Right cardiac atrium (tissue), 5 donors: ENCODE measurements around the gene KRT73. TPM values are rescaled to one million over a fixed set of nuclear protein-coding genes. Genes with fewer than 3 reads are reported as not detected.

ENCODE experiments used
- ATAC-seq, 2 donors: fragments of 200-7000 bp; cut with Tn5 transposase; one replicate each; pipeline versions ENCODE4 v1.8.0 to v1.9.1; 2020; ENCODE audit warnings: moderate library complexity in 2 of 2, mild to moderate bottlenecking in 1 of 2
- DNase-seq, 3 donors: peaks; one replicate each; pipeline ENCODE4 v3.0.0-alpha.2; 2020
- H3K27ac ChIP-seq: one replicate; pipeline ENCODE4 v1.5.1; 2013; ENCODE audit warnings: mild to moderate bottlenecking, low read length, control low read depth, moderate library complexity
- H3K27me3 ChIP-seq: one replicate; pipeline ENCODE4 v1.6.1; 2013; ENCODE audit not compliant: control insufficient read depth, insufficient read depth
- H3K4me1 ChIP-seq: one replicate; pipeline ENCODE4 v1.6.1; 2013; ENCODE audit warnings: low read length; ENCODE audit not compliant: control insufficient read depth, insufficient read depth
- H3K4me3 ChIP-seq: one replicate; pipeline ENCODE4 v1.5.1; 2013; ENCODE audit warnings: low read length, control low read depth
- H3K9me3 ChIP-seq: one replicate; pipeline ENCODE4 v1.6.1; 2013; ENCODE audit warnings: low read length; ENCODE audit not compliant: control insufficient read depth
- WGBS: extraction: QIAGEN DNeasy Blood & Tissue Kit; methylation state at CpG from one replicate; pipeline ENCODE4 v1.1.7; 2013; 5-methylcytosine and 5-hydroxymethylcytosine counted together
- intact Hi-C, 4 donors: fragments of 100-400 bp; cut with DNase I; formaldehyde crosslinking; loops; one replicate each; pipeline versions ENCODE4 v1.11.0 to v1.14.0; 2022 to 2023
- polyA plus RNA-seq: library from polyadenylated mRNA; stranded (reverse); fragments of 200-250 nt; gene quantifications from one replicate; pipeline ENCODE4 v1.2.3, GENCODE V29; 2013
- total RNA-seq, 4 donors: library from RNA; stranded (reverse); fragmentation: NEBNext Ultra II Directional; extraction: Animal tissue kit (Norgen Biotek cat#: 25700); gene quantifications; one replicate each; pipeline ENCODE4 v1.2.1, GENCODE V29; 2021
- donor health status: healthy with polysubstance abuse.
- donor health status: DM: no; HTN: yes; CAD: no.
- donor health status: DM: no; HTN: no; CAD: no.
- donor health status: DM: no; HTN: yes; CAD: no; lungs with severe emphysema.
- donor health status: DM: yes; HTN: yes; CAD: no.

The KRT73 gene
- total and polyA plus RNA-seq, 5 donors: not detected

GRCh38 chr12:52607314-52607713 lies 11.0 kb downstream of the KRT73 start:
- intact Hi-C loops: no loop called here
- Histone ChIP-seq H3K4me3 (no peak overlapping the region), H3K27me3 (no peaks in the 10 kb centered on the region), H3K27ac (no peak overlapping the region), H3K4me1 (no peaks in the 10 kb centered on the region), H3K9me3 (no peaks in the 10 kb centered on the region)
- 45% methylated on average over 1 of the region's 1 CpG for WGBS
- ATAC-seq (no peak), DNase-seq (no peak)

- ATAC-seq (no peak), DNase-seq (no peak)
- WGBS: 73% methylated on average over 7 of the region's 7 CpGs
- Histone ChIP-seq H3K27ac (no peak overlapping the region), H3K4me1 (no peaks in the 10 kb centered on the region), H3K27me3 (no peaks in the 10 kb centered on the region), H3K4me3 (no peak overlapping the region), H3K9me3 (no peaks in the 10 kb centered on the region)
- intact Hi-C loops: no loop called here
These were observed 11.7 kb downstream of the KRT73 start for GRCh38 chr12:52606581-52607218.

- Histone ChIP-seq H3K27ac (no peak overlapping the region), H3K4me1 (no peaks in the 10 kb centered on the region), H3K9me3 (no peaks in the 10 kb centered on the region), H3K4me3 (no peak overlapping the region), H3K27me3 (no peaks in the 10 kb centered on the region)
- intact Hi-C loops: no loop called here
- WGBS: 78% methylated on average over 3 of the region's 3 CpGs
- ATAC-seq (no peak), DNase-seq (no peak)
These were observed 12.3 kb downstream of the KRT73 start for GRCh38 chr12:52606096-52606495.

- intact Hi-C loops: no loop called here
- WGBS: 89% methylated on average over 1 of the region's 1 CpG
These were observed 12.8 kb downstream of the KRT73 start for GRCh38 chr12:52605542-52605941.

GRCh38 chr12:52604859-52605258 lies 13.5 kb downstream of the KRT73 start:
- intact Hi-C loops: no loop called here
- DNase-seq (no peak), ATAC-seq (no peak)
- H3K9me3 ChIP-seq: no peaks in the 10 kb centered on the region
- H3K27ac ChIP-seq: no peak overlapping the region
- no peaks in the 10 kb centered on the region for H3K27me3 ChIP-seq
- H3K4me1 ChIP-seq: no peaks in the 10 kb centered on the region
- no peak overlapping the region for H3K4me3 ChIP-seq

More at GRCh38 chr12:52605542-52605941, 12.8 kb downstream of the KRT73 start:
- H3K27ac ChIP-seq: no peak overlapping the region
- H3K27me3 ChIP-seq: no peaks in the 10 kb centered on the region
- ATAC-seq (no peak), DNase-seq (no peak)
- H3K4me3 ChIP-seq: no peak overlapping the region
- H3K9me3 ChIP-seq: no peaks in the 10 kb centered on the region
- no peaks in the 10 kb centered on the region for H3K4me1 ChIP-seq

GRCh38 chr12:52603314-52603713 lies 15.0 kb downstream of the KRT73 start:
- intact Hi-C loops: no loop called here
- H3K27ac ChIP-seq: no peak overlapping the region
- H3K4me1 ChIP-seq: no peaks in the 10 kb centered on the region
- DNase-seq (no peak), ATAC-seq (no peak)
- H3K4me3 ChIP-seq: no peak overlapping the region
- H3K9me3 ChIP-seq: no peaks in the 10 kb centered on the region
- WGBS: 86% methylated on average over 2 of the region's 2 CpGs
- H3K27me3 ChIP-seq: no peaks in the 10 kb centered on the region

- ATAC-seq (no peak), DNase-seq (no peak)
- Histone ChIP-seq H3K27ac (no peak overlapping the region), H3K4me3 (no peak overlapping the region), H3K27me3 (no peaks in the 10 kb centered on the region), H3K4me1 (no peaks in the 10 kb centered on the region), H3K9me3 (no peaks in the 10 kb centered on the region)
- intact Hi-C loops: no loop called here
- 91% methylated on average over 5 of the region's 5 CpGs for WGBS
These were observed 15.8 kb downstream of the KRT73 start for GRCh38 chr12:52602552-52602951.

DNA sequence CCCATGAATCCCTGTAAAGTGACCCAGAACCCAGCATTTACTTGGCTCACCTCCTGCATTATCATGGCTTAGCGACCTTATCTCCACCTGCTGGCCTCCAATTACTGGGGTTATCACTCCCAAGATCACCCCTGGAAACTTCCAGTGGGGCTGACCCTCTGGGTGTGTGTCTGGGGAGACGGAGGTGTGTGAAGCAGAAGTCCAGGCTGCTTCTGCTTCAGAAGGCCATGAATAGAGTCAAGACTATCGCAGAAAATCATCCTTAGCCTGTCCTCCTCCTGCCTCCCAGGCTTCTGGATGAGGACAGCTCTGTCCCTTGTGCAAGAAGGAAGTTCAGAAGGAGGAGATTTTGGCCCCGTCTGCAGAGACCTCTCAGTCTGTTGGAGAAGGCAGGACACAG lies 16.7 kb downstream of the KRT73 start:
- Histone ChIP-seq H3K4me3 (no peak overlapping the region), H3K4me1 (no peaks in the 10 kb centered on the region), H3K9me3 (no peaks in the 10 kb centered on the region), H3K27me3 (peaks cover 1% of the 10 kb centered on the region), H3K27ac (no peak overlapping the region)
- intact Hi-C loops: no loop called here
- ATAC-seq (no peak), DNase-seq (no peak)
- 57% methylated on average over 4 of the region's 4 CpGs for WGBS

- 23% methylated on average over 48 of the region's 48 CpGs for WGBS
- H3K4me1 ChIP-seq: no peaks in the 10 kb centered on the region
- no peak within 1 kb of the TSS for H3K4me3 ChIP-seq
- intact Hi-C loops: no loop called here
- peaks cover 2% of the 10 kb centered on the region for H3K27me3 ChIP-seq
- no peak for ATAC-seq
- DNase-seq: peak in 1 of 3 donors; percentile 43
- no peaks in the 10 kb centered on the region for H3K9me3 ChIP-seq
- H3K27ac ChIP-seq: no peak within 1 kb of the TSS
These were observed 17.3 kb downstream of the KRT73 start, which contains the start of gene KRT72 for GRCh38 chr12:52600941-52601481. Gene KRT72 (minus strand): TSS chr12:52601463. CDS start chr12:52601452, 11 bp downstream.

DNA sequence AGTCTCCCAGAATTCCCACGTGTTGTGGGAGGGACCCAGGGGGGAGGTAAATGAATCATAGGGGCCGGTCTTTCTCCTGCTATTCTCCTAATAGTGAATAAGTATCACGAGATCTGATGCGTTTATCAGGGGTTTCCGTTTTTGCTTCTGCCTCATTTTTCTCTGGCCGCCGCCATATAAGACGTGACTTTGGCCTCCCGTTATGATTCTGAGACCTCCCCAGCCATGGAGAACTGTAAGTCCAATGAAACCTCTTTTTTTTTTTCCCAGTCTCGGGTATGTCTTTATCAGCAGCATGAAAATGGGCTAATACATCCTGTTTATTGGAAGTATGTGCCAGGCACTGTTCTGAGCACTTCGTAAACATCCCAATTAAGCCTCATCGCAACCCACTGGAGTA lies 17.9 kb downstream of the KRT73 start:
- DNase-seq (no peak), ATAC-seq (no peak)
- WGBS: 85% methylated on average over 12 of the region's 12 CpGs
- Histone ChIP-seq H3K4me1 (no peaks in the 10 kb centered on the region), H3K4me3 (no peak overlapping the region), H3K9me3 (no peaks in the 10 kb centered on the region), H3K27ac (no peak overlapping the region), H3K27me3 (peaks cover 2% of the 10 kb centered on the region)
- intact Hi-C loops: no loop called here

- no peak overlapping the region for H3K4me3 ChIP-seq
- ATAC-seq (no peak), DNase-seq (no peak)
- no peaks in the 10 kb centered on the region for H3K9me3 ChIP-seq
- H3K27me3 ChIP-seq: peaks cover 2% of the 10 kb centered on the region
- intact Hi-C loops: no loop called here
- no peak overlapping the region for H3K27ac ChIP-seq
- 49% methylated on average over 2 of the region's 2 CpGs for WGBS
- no peaks in the 10 kb centered on the region for H3K4me1 ChIP-seq
These were observed 18.3 kb downstream of the KRT73 start for GRCh38 chr12:52600071-52600470.

- no peaks in the 10 kb centered on the region for H3K4me1 ChIP-seq
- no peak overlapping the region for H3K27ac ChIP-seq
- no peak overlapping the region for H3K4me3 ChIP-seq
- 87% methylated on average over 5 of the region's 5 CpGs for WGBS
- H3K9me3 ChIP-seq: no peaks in the 10 kb centered on the region
- no peak for DNase-seq
- H3K27me3 ChIP-seq: peaks cover 2% of the 10 kb centered on the region
- intact Hi-C loops: no loop called here
- no peak for ATAC-seq
These were observed 19.4 kb downstream of the KRT73 start for GRCh38 chr12:52598966-52599365.
